Measurements from ENCODE around the gene FMNL1.

FMNL1 gene

GRCh38 chr17:45223539-45224528, 2.1 kb downstream of the FMNL1 start:
- DNase-seq, result no peak

GRCh38 chr17:45224671-45225050, 3.0 kb downstream of the FMNL1 start:
- DNase-seq, result no peak

- no peak for DNase-seq
Measured at GRCh38 chr17:45225051-45225700, 3.5 kb downstream of the FMNL1 start.

GRCh38 chr17:45225964-45226530, 4.4 kb downstream of the FMNL1 start:
- DNase-seq, result peak; percentile 95

- DNase-seq, result no peak
Measured at GRCh38 chr17:45226576-45226975, 4.9 kb downstream of the FMNL1 start.

GRCh38 chr17:45227101-45227925, 5.6 kb downstream of the FMNL1 start:
- no peak for DNase-seq

GRCh38 chr17:45227926-45228762, 6.5 kb downstream of the FMNL1 start:
- no peak for DNase-seq

- DNase-seq, result peak; percentile 70
Measured at GRCh38 chr17:45228763-45229539, 7.3 kb downstream of the FMNL1 start.

- DNase-seq, result no peak
Measured at GRCh38 chr17:45229681-45230409, 8.2 kb downstream of the FMNL1 start.

- no peak for DNase-seq
Measured at GRCh38 chr17:45230410-45230786, 8.7 kb downstream of the FMNL1 start.

- no peak for DNase-seq
Measured at GRCh38 chr17:45230787-45231480, 9.2 kb downstream of the FMNL1 start.

GRCh38 chr17:45231481-45232116, 9.9 kb downstream of the FMNL1 start:
- DNase-seq, result no peak

GRCh38 chr17:45232514-45233422, 11.1 kb downstream of the FMNL1 start:
- DNase-seq, result no peak

- no peak for DNase-seq
Measured at GRCh38 chr17:45233423-45233924, 11.8 kb downstream of the FMNL1 start.

GRCh38 chr17:45234641-45235415, 13.1 kb downstream of the FMNL1 start:
- no peak for DNase-seq

- peak; percentile 62 for DNase-seq
Measured at GRCh38 chr17:45235416-45236281, 14.0 kb downstream of the FMNL1 start.
